Fibroblast of pulmonary artery (primary cell): ENCODE data around the gene FHL1.

Source experiments
- DNase-seq: peaks from one replicate; pipeline ENCODE4 v3.0.0-alpha.2; 2010; ENCODE audit warnings: low read depth
- H3K4me3 ChIP-seq: replicated peaks from 2 replicates; pipeline ENCODE4 v1.5.1; 2011; ENCODE audit warnings: low read depth, mild to moderate bottlenecking, control low read depth, low read length, moderate library complexity
- CTCF ChIP-seq: IDR thresholded peaks from 2 replicates; pipeline ENCODE4 v1.5.1; 2011; ENCODE audit warnings: mild to moderate bottlenecking, control low read depth, low read length, inconsistent platforms; ENCODE audit errors: missing control alignments

The FHL1 gene

GRCh38 chrX:136206916-136207315, 59.6 kb downstream of the FHL1 start:
- TF ChIP-seq CTCF = no peak
- no peak overlapping the region for H3K4me3 ChIP-seq

GRCh38 chrX:136207546-136207945, 60.2 kb downstream of the FHL1 start:
- H3K4me3 ChIP-seq = no peak overlapping the region
- DNase-seq = no peak
- TF ChIP-seq CTCF = no peak

More at GRCh38 chrX:136206916-136207315, 59.6 kb downstream of the FHL1 start:
- DNase-seq = no peak

- peak; percentile 54 for TF ChIP-seq CTCF
- no peak overlapping the region for H3K4me3 ChIP-seq
- peak; percentile 65 for DNase-seq
These were observed 61.8 kb downstream of the FHL1 start for GRCh38 chrX:136209016-136209738.

GRCh38 chrX:136209751-136210150, 62.4 kb downstream of the FHL1 start:
- no peak overlapping the region for H3K4me3 ChIP-seq
- no peak for TF ChIP-seq CTCF
- DNase-seq = no peak

- no peak for TF ChIP-seq CTCF
- no peak for DNase-seq
- no peak overlapping the region for H3K4me3 ChIP-seq
These were observed 62.9 kb downstream of the FHL1 start for GRCh38 chrX:136210243-136210642.

- no peak overlapping the region for H3K4me3 ChIP-seq
- DNase-seq = peak; percentile 45
- no peak for TF ChIP-seq CTCF
These were observed 63.5 kb downstream of the FHL1 start for GRCh38 chrX:136210806-136211205.
